NK-92 treated with Interleukin-12 subunit alpha and Interleukin-12 subunit beta, amount 100 ng/mL, for 24 hours (cell line): ENCODE results near the gene PIP5KL1.

Experiments
- DNase-seq: peaks from one replicate; lab custom pipeline; 2025; lab: John Stamatoyannopoulos, UW

Gene PIP5KL1

GRCh38 chr9:127931092-127931881 lies 710 bp upstream of the PIP5KL1 start:
- no peak for DNase-seq

- DNase-seq, result no peak
Observed at GRCh38 chr9:127929625-127929979, 975 bp downstream of the PIP5KL1 start.

GRCh38 chr9:127928676-127929624 lies 1.6 kb downstream of the PIP5KL1 start:
- no peak for DNase-seq

- DNase-seq, result no peak
Observed at GRCh38 chr9:127927988-127928675, 2.4 kb downstream of the PIP5KL1 start.

- no peak for DNase-seq
Observed at GRCh38 chr9:127927201-127927987, 3.2 kb downstream of the PIP5KL1 start.

- DNase-seq, result no peak
Observed at GRCh38 chr9:127926906-127927200, 3.7 kb downstream of the PIP5KL1 start.

- DNase-seq, result no peak
Observed at GRCh38 chr9:127925959-127926905, 4.3 kb downstream of the PIP5KL1 start.

- DNase-seq, result no peak
Observed at GRCh38 chr9:127924736-127925444, 5.7 kb downstream of the PIP5KL1 start.

GRCh38 chr9:127923771-127924170 lies 6.8 kb downstream of the PIP5KL1 start:
- no peak for DNase-seq

GRCh38 chr9:127923046-127923445 lies 7.5 kb downstream of the PIP5KL1 start:
- no peak for DNase-seq

- DNase-seq, result peak; percentile 38
Observed at GRCh38 chr9:127921557-127922120, 8.9 kb downstream of the PIP5KL1 start.

- no peak for DNase-seq
Observed at GRCh38 chr9:127920794-127921193, 9.8 kb downstream of the PIP5KL1 start.

GRCh38 chr9:127919253-127919815 lies 11.2 kb downstream of the PIP5KL1 start:
- DNase-seq, result peak; percentile 55

- DNase-seq, result no peak
Observed at GRCh38 chr9:127918183-127919107, 12.1 kb downstream of the PIP5KL1 start.

GRCh38 chr9:127917603-127918002 lies 13.0 kb downstream of the PIP5KL1 start:
- DNase-seq, result no peak

- peak; percentile 82 for DNase-seq
Observed at GRCh38 chr9:127916720-127917581, 13.6 kb downstream of the PIP5KL1 start, which contains the start of gene ST6GALNAC4. TSS of gene ST6GALNAC4 (minus strand) at chr9:127917041. CDS start at chr9:127916419, 622 bp downstream.
